22Rv1 (cell line): Measurements from ENCODE around the gene HRG.

Experiments
- H3K27ac ChIP-seq: fragments of 450-650 bp; 2 replicates; pipeline ENCODE4 v1.5.1; 2017
- ZFX ChIP-seq: fragments of 450-650 bp; IDR thresholded peaks from 2 replicates; pipeline ENCODE4 v1.6.1; 2017; ENCODE audit warnings: antibody characterized with exemption, borderline replicate concordance
- TF ChIP-seq, protein P1 (sequence below): fragments of 450-650 bp; IDR thresholded peaks from 2 replicates; pipeline ENCODE4 v1.5.1; 2017; ENCODE audit warnings: mild to moderate bottlenecking

The HRG gene

GRCh38 chr3:186646841-186647240, 19.0 kb upstream of the HRG start:
- TF ChIP-seq ZFX = no peak
- TF ChIP-seq, protein P1, sequence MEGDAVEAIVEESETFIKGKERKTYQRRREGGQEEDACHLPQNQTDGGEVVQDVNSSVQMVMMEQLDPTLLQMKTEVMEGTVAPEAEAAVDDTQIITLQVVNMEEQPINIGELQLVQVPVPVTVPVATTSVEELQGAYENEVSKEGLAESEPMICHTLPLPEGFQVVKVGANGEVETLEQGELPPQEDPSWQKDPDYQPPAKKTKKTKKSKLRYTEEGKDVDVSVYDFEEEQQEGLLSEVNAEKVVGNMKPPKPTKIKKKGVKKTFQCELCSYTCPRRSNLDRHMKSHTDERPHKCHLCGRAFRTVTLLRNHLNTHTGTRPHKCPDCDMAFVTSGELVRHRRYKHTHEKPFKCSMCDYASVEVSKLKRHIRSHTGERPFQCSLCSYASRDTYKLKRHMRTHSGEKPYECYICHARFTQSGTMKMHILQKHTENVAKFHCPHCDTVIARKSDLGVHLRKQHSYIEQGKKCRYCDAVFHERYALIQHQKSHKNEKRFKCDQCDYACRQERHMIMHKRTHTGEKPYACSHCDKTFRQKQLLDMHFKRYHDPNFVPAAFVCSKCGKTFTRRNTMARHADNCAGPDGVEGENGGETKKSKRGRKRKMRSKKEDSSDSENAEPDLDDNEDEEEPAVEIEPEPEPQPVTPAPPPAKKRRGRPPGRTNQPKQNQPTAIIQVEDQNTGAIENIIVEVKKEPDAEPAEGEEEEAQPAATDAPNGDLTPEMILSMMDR = no peak
- H3K27ac ChIP-seq = no peak overlapping the region

DNA sequence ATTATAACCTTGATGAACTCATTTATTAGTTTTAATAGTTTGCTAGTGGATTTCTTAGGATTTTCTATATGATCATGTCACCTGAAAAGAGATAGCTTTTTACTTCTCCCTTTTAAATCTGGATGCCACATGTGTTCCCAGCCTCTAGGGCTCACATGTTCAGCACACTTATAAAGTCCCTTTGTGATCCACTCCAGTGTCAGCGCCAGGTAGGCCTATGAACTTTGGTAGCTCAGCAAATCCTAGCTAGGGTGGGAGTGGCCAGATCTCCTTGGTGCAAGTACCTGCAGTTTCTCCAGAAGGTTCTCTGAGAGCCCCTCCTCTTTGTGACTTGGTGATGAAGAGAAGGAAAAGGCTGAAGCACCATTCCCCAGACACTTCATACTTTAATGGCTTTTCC, 17.0 kb upstream of the HRG start:
- no peak overlapping the region for H3K27ac ChIP-seq
- TF ChIP-seq, protein P1 = no peak

DNA sequence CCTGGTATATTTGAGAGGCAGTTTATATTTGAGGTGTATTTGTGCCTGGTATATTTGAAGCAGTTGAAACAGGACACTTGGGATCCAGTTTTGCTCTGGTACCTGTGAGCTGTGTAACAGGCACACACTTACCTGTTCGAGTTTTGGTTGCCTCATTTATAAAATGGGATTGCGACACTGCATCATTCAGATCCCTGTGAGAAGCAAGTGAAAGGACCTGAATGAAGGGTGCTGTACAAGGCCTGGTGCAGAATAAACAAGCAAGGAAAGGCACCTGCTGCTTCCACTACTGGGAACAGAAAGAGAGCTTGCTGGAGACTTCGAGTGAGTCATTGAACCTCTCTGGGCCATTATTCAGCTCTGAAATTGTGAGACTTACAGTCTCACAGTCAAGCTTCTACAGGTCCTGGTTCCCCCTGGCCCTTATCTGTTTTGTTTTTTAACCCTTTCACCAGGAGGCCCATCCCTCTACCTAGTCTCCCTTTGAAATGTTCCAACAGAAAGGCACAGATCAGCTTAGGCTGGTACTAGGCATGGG, 14.1 kb upstream of the HRG start:
- TF ChIP-seq, protein P1 = no peak
- TF ChIP-seq ZFX = no peak
- no peak overlapping the region for H3K27ac ChIP-seq

- TF ChIP-seq, protein P1 = no peak
- no peak for TF ChIP-seq ZFX
- H3K27ac ChIP-seq = no peak overlapping the region
These were observed 12.6 kb upstream of the HRG start for GRCh38 chr3:186653080-186653707.

- H3K27ac ChIP-seq = no peak overlapping the region
- TF ChIP-seq, protein P1 = no peak
- TF ChIP-seq ZFX = no peak
These were observed 11.8 kb upstream of the HRG start for GRCh38 chr3:186653984-186654383.

DNA sequence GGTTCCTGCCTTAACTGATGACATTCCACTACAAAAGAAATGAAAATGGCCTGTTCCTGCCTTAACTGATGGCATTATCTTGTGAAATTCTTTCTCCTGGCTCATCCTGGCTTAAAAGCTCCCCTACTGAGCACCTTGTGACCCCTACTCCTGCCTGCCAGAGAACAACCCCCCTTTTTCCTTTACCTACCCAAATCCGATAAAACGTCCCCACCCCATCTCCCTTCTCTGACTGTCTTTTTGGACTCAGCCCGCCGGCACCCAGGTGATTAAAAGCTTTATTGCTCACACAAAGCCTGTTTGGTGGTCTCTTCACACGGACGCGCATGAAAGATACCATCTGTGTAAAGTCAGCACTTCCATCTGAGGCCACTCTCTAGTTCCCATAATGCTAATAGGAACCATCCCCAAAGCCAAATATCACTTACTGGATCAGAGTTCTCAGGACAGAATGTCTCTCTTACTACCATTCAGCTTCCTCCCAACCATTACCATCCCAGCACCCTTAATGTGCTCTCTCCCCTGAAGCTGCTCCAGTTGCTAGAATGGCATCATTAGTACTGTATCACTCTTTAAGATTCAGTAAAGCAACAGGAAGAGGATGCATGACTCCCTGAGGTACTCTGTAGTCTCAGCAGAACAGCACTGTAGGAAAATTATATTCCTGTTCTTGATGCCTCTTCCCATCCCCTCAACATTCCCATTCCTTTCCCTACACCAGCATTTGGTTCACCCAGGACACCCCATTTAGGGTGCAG, 2.3 kb upstream of the HRG start:
- TF ChIP-seq, protein P1 = no peak
- no peak for TF ChIP-seq ZFX
- no peak overlapping the region for H3K27ac ChIP-seq

DNA sequence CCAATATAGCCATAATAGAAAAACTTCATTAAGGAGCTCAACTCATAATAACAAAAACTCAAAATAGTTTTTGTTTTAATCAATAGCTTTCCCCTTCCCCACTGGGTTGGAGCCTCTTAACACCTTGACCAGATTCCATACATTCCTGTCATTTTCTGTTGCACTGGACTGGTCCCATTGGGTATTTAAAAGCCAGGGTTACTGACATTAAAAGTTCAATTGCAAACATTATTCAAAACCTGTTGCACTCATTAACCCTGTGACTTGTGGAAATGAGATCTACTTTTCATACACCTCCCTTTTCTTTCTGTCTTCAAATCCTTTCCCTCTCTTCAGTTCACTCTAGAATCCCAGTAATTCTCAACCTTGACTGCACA, 1.7 kb upstream of the HRG start:
- no peak overlapping the region for H3K27ac ChIP-seq
- TF ChIP-seq ZFX = no peak
- TF ChIP-seq, protein P1 = no peak
